GDM1 (cell line): ENCODE data around the gene MVB12B.

Experiments
- DNase-seq: peaks from one replicate; lab custom pipeline; 2025; lab: John Stamatoyannopoulos, UW

MVB12B gene

GRCh38 chr9:126453156-126453963, 126.7 kb downstream of the MVB12B start:
- DNase-seq, result no peak

DNA sequence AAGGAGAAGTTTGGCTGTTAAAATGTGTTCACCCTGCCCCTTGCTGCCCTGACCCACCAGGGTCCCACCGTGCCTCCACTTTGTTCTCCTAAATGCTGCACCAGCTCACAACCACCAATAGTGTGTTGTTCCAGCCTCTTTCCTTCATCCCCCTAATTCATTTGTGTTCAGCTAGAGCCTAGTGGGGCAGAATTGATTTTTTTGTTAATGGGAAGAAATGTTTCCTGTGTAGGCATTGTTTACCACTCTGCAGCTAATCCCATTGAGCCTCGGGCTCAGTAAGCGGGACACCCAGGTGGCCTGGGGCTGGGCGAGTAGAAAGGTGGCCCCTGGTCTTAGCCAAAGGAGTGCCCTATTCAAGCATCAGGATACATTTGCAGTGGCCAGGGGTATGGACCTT, 127.6 kb downstream of the MVB12B start:
- no peak for DNase-seq

GRCh38 chr9:126454795-126455194, 128.2 kb downstream of the MVB12B start:
- DNase-seq, result no peak

DNA sequence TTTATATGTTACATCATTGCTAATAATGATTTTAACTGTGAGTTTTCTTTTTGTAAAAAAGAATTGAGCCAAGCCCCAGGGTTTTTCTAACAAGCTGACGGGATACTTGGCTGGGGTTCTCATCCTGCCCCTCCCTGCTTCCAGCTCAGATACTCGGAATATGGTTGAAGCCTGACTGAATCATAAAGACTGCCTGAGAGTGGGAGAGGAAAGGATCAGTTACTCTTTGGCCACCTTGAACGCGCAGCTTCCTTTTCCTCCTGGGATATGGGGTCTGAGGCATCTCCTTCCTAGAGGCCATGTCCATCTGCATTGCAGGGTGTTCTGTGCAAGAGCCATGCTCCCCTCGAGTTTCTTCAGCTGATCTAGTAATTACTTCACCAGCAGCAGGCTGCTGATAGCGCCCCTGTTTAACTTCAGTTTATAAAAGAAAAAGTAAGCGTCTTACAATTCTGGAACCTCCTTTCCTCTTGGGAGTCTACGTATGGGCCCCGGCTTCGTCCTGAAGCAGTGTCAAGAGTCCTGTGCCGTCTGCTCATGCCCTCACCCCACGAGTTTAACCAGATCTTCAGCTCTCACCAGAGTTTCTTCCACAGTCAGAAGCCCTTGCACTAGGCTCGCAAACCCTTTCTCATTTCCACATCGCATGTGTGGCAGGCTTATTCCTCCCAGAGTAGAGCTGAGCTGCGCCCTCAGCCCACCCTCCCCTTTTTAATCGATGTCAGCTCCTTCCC, 130.0 kb downstream of the MVB12B start:
- DNase-seq, result no peak

DNA sequence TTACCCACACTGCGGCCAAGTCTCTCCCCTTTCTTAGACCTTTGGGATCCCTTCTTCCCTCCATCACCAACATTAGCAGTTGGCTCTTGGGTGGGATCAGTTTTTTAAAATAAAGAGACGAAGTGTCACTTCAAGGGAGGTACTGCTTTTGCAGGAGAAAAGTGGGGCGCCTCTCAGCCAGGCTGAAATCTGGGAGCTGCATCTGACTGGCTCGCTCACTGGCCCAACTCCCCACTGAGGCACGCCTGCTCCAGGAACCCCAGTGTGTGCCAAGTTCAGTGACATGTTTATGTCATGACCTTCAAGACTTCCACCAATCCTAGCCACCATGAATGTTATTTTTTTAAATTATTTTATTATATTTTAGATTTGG, 130.5 kb downstream of the MVB12B start:
- DNase-seq, result no peak

- DNase-seq, result no peak
Observed at GRCh38 chr9:126457890-126458289, 131.3 kb downstream of the MVB12B start.

GRCh38 chr9:126459126-126459525, 132.5 kb downstream of the MVB12B start:
- no peak for DNase-seq

- DNase-seq, result no peak
Observed at GRCh38 chr9:126459546-126459945, 132.9 kb downstream of the MVB12B start.

DNA sequence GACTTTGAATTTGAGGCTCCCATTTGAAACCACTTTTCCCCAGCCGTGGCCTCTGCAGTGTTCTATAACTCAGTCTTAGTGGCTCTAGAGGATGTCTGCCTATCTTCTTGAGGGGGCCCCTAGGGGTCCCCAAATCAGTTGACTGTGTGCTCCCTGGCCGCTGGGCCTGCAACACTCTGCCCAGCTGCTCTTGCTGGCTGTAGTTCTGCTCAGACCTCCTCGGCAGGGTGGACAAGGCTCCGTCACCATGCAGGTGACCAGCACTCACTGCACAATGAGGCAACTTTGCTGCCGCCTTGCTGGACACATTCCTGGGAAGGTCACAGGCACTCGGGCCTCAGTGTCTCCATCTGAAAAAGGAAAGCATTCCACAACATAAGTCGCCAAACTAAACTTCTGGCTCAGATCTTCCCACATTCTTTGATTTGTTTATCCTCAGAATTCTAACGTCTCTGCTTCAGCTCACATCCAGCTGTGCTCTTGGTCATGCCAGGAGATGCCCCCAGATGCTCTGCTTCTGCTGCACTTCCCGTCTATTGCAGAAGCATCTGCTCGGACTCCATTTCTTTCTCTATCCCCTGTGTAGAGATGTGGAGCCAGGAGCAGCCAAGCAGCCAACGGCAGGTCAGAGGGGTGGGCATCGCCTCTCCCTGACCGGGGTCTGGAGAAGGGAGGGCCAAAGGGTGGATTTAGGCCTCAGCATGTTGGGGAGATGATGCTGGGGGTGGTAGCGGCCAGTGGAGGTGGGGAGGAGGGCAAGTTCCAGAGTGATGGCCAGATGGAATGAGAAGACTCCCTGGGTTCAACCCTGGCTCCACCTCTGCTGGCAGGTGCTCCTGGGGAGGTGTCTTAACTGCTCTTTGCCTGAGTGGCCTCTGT, 133.6 kb downstream of the MVB12B start:
- DNase-seq, result no peak

DNA sequence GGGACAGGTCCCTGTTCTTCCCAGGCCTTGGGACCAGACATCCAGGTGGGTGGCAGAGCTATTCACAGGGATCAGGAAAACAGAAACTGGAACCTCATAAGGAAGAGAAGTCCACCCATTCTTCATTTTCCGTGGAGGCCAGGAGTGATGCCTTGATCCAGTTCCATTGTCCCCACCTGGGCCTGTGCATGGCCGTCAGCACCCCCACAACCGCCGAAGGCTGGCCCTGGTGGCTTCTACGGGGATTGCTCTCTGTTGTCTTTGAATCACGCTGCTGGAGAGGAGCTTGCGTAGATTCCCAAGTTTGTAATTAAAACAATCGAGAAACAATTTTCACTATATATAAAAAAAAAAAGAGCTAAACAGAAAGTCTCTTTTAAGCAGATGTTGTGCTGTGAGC, 134.4 kb downstream of the MVB12B start:
- no peak for DNase-seq

GRCh38 chr9:126461608-126462007, 135.0 kb downstream of the MVB12B start:
- no peak for DNase-seq

DNA sequence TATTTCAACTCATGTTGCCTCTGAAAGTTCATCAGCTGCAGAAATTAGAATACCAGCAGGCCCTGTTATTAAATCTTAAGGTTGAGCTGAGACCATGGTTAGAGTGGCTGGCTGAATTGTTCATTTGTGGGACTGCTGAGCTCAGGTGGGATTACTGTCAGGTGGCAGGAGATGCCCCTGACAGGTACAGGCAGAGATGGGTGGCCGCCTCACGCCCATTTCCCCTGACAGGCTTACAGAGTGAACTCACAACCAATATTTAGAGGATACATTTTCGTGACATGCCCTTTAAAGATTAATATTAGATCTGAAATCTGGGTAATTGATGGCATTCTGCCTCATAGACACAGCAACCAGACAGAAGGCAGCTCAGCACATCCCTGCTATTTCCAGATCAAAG, 136.0 kb downstream of the MVB12B start:
- no peak for DNase-seq

GRCh38 chr9:126463426-126463825, 136.8 kb downstream of the MVB12B start:
- DNase-seq, result no peak

DNA sequence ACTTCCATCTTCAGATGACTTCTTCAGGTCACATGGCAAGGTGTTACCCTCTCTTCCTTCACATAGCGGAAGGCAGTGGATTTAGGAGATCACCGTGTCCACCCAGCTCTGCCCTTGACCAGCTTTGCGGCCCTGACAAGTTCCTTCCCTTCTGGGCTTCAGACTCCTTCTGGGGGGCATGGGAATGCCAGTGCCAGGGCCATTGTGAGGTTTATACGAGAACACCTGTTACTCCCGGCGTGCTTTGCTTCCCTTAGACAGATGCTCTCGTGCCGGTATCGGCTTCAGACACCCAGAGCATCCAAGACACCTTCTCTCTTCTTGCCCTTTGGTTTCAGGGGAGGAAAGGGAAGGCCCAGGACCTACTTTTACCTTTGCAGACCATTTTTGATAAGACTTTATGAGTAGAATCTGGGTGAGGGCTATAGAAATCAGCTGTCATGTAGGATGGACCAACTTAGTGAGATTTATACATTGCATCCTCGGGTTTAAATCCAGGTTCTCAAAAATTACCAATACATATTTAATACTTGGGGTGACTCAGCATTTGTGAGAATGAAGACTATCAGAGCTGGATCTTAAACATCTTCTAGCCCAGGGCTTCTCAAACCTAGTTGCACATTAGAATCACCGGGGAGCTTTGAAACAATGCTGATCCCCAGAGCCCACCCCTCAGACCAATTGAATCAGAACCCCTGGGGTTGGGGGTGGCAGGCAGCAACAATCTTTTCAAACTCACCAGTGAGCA, 138.2 kb downstream of the MVB12B start:
- no peak for DNase-seq

GRCh38 chr9:126465977-126466376, 139.3 kb downstream of the MVB12B start:
- DNase-seq, result no peak

GRCh38 chr9:126468141-126468825, 141.7 kb downstream of the MVB12B start:
- no peak for DNase-seq

- no peak for DNase-seq
Observed at GRCh38 chr9:126470241-126470993, 143.8 kb downstream of the MVB12B start.

- peak; percentile 87 for DNase-seq
Observed at GRCh38 chr9:126471084-126471624, 144.5 kb downstream of the MVB12B start.

- DNase-seq, result no peak
Observed at GRCh38 chr9:126472198-126472947, 145.7 kb downstream of the MVB12B start.

DNA sequence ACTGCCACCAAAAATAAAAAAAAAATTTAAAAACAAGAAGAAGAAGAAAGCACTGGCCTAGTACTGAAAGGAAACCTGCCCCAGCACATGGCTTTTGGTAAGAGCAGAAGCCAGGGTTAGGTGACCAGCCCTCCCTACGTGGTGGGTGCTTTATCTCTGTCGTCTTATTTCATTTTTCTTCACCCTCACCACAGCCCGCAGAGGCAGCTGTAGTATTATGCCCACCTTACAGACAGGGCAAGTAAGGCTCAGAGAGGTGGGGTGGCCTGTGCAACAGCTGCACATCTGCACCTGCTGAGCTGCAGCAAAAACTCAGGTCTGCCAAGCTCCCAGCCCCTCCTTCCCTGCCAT, 146.3 kb downstream of the MVB12B start:
- no peak for DNase-seq
